Ecto neural progenitor cell (in vitro differentiated cells): ENCODE results near the gene PMEPA1.
A peak's percentile ranks its signal among the peaks of the same experiment; 100 is the strongest.
"Not testable (repeated sequence)": the region's sequence is repeated elsewhere in the genome, so short reads cannot be mapped to it uniquely, and the experiment has no call there.

ENCODE experiments used
- DNase-seq: peaks from one replicate; pipeline ENCODE4 v3.0.0-alpha.2; 2018; ENCODE audit warnings: low spot score

PMEPA1 gene

DNA sequence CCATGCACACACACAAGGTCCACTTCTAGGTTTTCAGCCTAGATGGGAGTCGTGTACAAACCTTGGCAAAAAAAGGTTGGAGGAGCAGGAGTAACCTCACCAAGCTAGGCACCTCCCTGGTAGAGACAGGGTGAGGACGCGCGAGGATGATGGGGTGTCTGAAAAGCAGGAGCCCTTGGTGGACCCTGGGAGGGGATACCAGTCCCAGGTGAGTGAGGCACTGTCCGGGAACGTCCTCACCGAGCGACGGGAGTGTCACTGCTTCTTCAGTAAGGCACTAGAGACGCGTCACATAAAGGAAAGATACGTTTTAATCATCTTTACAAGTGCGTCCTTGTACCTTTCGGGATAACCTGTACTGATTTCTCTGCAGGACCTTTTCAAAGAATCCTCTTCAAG is 60.2 kb downstream of the PMEPA1 start:
- no peak for DNase-seq

DNA sequence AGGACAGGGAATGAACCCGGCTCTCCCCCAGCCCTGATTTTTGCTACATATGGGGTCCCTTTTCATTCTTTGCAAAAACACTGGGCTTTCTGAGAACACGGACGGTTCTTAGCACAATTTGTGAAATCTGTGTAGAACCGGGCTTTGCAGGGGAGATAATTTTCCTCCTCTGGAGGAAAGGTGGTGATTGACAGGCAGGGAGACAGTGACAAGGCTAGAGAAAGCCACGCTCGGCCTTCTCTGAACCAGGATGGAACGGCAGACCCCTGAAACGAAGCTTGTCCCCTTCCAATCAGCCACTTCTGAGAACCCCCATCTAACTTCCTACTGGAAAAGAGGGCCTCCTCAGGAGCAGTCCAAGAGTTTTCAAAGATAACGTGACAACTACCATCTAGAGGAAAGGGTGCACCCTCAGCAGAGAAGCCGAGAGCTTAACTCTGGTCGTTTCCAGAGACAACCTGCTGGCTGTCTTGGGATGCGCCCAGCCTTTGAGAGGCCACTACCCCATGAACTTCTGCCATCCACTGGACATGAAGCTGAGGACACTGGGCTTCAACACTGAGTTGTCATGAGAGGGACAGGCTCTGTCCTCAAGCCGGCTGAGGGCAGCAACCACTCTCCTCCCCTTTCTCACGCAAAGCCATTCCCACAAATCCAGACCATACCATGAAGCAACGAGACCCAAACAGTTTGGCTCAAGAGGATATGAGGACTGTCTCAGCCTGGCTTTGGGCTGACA is 60.8 kb downstream of the PMEPA1 start:
- DNase-seq, result no peak

DNA sequence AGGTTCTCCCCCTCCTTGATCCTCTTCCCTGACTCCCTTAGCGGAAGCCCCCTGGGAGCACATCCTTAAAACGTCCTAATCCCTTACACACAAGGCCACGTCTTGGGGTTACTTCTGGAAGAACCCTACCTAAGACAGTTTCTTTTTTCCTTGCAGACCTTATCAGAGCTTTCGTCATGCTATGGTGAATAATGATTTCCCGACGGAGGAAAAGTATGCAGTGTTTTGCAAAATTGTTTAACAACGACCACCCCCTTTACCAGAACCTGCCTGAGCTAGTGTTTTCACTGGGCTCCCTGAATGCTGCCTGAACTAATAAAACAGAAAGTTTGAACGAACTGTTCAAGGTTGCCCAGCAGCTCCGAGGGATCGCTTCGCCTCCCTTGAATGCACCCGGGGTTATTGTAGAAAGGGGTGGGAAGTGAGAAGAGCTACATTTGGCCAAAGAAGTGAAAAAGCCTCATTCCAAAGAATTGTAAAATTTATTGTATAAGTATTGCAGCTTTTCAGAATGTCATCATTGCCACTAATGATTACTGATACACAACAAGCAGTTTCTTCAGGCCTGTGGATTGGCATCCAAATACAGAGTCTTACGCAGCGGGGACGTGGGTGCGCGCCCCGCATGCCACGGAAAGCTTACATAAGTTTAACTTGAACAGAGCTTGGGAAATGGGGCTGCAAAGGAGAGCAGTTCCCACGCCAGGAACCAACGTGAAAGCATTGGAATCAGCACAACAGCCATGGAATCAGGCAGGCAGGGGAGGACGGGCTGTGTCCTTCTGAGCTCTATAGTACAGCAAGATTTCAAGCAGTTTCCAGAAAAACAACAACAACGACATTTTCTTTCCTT is 61.7 kb downstream of the PMEPA1 start:
- no peak for DNase-seq

DNA sequence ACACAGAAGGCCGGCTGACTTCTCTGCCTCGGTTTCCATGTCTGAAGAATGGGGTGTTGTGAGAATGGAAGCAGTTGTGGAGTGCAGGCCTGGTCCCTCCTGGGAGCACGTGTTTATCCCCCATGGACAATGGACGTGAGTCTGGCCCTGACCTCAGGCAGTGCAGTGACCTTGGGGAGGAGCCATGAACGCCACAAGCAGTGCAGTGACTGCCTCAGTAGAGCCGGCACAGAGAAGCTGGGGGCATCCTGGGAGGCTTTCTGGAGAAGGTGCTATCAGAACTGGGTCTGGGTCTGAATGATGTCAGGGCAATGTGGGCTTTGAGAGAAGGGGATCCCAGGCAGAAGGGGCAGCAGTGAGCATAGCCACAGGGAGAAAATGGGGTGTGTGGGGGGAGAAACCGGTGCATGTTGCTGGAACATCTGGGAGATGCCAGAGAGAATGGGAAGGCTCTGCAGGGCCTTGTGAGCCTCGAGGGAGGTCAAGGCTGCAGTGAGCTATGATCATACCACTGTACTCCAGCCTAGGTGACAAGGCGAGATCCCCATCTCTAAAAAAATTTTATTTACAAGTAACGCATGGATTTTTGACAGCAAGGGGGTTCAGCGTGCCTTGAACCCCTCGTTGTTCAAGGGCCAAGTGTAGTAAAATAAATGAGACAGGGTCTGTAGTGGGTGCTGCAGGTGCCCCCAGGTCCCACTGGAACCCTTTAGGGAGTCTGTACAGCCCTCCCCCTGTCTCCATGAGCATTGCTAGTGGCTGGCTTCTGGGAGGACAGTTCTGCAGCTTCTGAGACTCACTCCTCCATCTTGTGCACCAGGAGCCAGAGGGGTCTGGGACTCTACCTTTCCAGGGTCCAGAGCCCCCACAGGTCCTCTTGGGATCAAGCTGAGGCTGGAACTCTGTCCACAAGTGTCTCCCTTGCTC is 62.5 kb downstream of the PMEPA1 start:
- no peak for DNase-seq

DNA sequence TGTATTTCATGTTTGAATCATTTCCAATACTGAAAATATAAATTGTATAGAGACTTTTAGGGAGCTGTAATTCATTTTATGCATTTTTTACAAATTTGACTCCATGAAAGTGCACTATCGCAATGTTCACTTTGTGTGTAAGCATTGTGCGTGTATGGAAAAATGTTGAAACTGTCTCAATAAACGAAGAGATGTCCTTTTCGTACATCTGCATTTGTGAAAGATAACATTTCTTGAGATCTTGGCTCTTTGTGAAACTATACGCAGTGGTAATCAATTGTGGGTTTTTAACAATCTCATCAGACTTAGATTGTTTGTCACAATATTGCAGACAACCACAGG is 70.9 kb downstream of the PMEPA1 start:
- DNase-seq, result no peak

DNA sequence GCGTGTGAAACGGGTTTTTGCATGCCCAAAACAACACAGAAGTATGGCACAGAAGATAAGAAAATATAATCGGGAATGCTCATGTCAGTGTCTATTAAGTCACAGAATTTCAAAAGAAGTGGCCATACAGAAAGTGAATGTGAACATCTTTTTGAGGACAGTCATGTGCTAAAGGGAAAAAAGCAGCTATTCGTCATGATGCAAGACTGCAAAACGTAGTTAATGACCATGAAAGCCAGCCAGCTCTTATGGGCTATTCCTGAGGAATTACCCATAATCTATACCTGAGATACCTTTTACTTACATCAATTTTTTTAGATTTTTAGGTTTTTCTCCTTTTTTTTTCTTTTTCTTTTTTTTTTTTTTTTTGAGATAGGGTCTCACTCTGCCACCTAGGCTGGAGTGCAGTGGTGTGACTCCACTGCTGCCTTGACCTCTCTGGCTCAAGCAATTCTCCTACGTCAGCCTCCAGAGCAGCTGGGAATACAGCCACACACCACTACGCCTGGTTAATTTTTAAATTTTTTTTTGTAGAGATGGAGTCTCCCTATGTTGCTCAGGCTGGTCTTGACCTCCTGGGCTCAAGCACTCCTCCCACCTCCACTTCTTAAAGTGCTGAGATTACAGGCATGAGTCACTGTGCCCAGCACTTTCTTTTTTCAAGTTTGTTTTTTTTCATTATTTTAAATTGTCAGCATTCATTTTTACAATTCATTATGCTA is 71.5 kb downstream of the PMEPA1 start:
- DNase-seq, result no peak

DNA sequence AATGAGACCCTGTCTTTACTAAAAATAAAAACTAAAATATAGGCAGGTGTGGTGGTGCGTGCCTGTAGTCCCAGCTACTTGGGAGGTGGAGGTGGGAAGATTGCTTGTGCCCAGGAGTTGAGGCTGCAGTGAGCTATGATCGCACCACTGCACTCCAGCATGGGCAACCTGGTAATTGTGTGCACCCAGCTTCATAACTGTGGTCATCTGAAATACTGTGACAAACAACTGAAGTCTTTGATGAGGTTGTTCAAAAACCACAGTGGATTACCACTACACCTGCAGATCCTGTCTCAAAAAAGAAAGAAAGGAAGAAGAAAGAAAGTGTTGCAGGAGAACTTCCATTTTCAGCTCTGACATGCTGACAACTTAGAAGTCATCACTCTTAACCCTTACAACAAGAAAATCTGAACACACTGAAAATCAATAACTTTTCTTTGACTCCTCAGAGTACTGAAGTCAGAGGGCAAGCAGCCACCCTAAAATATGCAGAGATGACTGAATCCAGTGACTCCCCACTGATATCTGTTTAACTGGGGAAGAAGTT is 75.8 kb downstream of the PMEPA1 start:
- no peak for DNase-seq

DNA sequence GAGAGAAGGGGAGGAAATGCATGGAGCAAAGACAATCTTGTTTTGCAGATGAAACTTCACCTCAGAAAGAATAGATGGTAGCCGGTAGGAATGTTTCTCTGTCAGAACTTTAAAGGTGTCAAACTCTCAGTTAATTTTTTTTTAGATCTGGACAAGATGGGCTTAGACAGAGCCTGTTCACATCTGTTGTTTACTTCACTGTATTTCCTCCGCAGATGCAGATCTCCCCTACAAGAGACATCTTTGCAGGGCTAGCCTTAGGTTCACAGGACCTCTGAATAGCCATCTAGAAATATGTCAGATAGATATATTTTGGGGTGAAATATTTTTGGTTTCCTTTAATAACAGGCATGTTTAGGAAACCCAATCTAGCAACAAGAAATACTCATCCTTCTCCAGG is 77.5 kb downstream of the PMEPA1 start:
- no peak for DNase-seq

DNA sequence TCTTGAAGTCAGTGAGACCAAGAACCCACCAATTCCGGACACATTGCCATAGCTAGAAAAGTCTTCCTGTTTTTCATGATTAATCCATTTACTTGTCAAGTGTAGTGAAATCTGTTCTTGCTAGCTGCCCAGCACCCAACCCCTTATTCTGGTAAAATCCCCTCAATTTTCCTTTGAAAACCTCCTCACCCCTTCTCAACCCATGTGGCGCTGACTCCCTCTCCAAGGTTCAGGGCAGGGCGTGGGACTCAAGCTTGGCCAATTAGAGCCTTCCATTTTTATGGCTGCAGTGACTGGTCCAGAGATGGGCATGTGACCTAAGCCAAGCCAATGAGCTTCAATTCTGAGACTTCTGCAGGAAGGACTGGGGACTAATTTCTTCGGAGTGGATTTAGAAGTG is 79.8 kb downstream of the PMEPA1 start:
- DNase-seq, result no peak

DNA sequence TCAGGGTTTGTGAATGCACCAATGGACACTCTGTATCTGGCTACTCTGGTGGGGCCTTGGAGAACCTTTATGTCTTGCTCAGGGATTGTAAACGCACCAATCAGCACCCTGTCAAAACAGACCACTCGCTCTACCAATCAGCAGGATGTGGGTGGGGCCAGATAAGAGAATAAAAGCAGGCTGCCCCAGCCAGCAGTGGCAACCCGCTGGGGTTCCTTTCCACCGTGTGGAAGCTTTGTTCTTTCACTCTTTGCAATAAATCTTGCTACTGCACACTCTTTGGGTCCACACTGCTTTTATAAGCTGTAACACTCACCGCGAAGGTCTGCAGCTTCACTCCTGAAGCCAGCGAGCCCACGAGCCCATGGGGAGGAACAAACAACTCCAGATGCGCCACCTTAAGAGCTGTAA is 80.3 kb downstream of the PMEPA1 start:
- not testable (repeated sequence) for DNase-seq

DNA sequence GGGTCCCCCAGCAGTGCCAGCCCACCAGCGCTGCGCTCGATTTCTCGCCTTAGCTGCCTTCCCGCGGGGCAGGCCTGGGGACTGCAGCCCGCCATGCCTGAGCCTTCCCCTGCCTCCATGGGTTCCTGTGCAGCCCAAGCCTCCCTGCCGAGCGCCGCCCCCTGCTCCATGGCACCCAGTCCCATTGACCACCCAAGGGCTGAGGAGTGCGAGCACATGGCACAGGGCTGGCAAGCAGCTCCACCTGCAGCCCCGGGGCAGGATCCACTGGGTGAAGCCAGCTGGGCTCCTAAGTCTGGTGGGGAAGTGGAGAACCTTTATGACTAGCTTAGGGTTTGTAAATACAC is 80.9 kb downstream of the PMEPA1 start:
- not testable (repeated sequence) for DNase-seq

DNA sequence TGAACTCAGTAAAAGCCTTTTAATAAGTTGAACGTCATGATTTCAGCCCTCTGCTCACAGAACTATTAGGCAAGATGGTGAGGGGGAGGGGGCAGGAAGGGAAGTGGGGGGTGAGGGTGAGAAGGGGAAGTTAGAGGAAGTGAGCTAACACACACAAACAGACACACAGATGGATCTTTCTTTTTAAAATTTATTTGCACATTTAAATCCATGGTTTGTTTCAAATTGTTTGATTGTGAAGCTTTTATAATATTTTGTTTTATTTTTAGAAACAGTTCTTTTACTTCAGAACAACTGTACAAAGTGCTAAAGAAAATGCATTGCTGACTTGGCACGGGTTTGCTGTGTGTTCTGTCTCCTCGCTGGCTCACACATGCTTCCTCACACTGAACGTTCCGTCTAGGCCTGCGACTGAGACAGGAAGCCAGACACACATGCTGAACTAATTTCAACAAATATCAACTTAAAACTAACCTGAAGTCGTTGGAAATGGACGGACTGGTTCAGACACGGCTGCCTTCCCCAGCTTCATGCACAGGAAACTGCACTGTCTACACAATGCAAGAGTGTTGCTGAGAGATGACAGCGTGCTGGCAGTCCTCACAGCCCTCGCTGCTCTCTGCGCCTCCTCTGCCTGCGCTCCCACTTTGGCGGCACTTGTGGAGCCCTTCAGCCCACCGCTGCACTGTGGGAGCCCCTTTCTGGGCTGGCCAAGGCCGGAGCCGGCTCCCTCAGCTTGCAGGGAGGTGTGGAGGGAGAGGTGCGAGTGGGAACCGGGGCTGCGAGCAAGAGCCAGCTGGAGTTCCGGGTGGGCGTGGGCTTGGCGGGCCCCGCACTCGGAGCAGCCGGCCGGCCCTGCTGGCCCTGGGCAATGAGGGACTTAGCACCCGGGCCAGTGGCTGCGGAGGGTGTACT is 81.5 kb downstream of the PMEPA1 start:
- no peak for DNase-seq

DNA sequence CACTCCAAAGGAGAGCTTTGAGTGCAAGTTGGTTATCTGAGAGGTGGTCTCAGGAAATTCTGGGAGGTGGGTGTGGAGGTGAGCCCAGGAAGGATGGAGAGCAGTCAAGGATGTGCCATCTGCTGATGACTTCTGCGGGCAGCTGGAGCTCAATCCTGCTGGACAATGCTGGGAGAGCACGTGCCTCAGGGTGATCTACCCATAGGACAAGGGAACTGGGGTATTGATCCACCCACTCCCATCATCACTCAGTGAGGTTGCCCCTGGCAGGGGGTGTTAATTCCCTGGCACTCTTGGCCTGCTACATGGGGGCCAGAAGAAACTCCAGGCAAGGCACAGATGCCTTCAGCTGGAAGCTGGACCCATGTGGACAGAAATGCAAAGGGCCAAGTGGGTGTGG is 82.5 kb downstream of the PMEPA1 start:
- DNase-seq, result no peak

DNA sequence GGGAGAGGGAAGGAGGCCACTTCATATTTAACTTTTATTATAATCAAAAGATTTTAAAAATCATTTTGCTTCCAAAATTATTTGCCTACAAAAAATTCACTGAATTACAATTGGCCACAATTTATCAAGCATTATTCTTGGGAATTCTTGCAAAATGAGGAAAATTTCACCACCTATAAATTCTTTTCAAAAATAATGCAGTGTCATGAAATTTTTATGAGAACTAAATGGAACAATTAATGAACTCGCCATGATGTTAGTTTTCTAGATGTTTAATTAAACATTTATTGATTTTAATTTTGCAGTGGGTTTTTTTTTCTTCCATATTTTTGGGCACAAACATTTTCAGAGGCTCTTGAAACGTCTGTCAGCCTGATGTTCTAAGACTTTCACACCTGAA is 83.8 kb downstream of the PMEPA1 start:
- no peak for DNase-seq

DNA sequence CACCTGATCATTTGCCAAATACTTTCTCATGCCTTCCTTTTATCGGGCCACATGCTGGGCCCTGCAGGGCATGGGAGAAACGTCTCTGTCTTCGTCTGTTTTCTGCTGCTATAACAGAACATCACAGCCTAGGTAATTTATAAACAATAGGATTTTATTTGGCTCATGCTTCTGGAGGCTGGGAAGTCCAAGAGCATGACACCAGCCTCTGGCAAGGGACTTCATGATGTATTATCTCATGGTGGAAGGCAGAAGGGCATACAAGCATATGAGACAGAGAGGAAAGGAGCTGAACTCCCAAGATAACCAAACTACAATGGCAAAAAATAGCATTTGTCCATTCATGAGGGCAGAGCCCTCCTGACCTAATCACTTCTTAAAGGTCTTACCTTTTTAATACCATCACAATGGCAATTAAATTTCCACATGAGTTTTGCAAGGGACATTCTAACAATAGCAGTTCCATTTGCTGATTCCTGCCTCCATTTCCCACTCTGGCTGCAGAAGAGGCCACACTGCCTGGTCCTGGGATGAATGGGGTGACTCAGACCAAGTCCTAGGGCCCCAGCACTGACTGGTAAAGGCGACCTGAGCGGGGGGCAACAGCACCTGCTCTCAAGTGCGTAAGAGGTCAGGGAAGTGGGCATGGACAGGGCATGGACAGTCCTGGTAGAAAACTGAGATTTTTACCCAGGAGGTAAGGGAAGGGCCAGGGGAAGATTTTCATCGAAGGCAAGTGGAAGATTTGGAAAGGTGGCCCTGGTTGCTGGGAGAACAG is 84.4 kb downstream of the PMEPA1 start:
- no peak for DNase-seq

DNA sequence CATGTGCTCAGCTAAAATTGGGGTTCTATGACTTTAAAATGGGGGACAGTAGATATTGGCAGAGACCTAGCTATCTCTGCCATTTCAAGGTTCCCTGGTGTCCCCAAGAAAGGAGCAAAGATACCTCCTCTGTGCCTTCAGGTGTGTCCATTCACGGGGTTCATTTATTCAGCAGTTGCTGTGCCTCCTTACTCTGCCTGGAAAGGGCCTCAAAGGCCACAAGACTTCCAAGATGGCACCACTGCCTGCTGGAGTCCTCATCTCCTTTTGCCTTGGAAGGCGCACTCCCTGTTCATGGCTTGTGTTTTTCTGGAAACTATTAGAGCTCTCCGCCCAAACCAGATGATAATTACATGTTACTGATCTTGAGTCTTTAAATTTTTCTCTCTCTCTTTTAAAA is 85.7 kb downstream of the PMEPA1 start:
- DNase-seq, result no peak

DNA sequence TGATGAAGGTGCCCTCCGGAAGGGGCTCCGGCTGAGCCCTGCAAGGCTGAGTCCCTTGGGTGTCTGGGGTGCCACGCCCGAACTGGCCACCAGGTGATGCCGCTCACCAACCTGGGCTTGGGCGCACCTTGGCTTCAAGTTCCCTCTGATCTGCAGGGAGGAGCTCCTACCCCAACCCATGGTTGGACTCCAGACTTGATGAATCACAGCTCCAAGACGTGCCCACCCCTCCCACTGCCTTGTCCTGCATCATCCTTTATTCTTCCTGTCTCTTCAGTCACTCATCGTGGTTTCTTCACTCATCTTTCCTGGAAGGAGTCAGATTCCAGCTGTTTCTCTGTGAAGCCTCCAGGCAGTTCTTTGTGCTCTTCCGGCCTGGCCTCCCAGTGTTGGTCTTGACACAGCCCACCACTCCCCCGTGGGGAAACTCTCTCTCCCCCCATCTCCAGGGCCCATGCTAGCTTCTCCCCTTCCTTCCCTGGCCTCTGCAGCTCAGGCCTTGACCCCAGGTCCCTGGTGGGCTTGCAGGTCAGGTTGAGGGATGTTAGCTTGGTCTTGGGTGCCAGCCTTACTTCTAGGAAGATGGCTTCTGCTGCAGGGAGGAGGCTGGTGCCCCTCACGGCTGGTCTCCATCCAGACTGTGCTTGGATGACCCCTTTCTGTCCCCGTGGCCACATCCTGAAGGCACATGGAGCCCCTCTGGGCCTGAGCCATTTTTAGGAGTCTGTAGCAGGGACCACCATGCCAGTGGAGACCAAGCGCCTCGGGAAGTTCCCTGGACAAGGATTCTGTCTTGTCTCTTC is 87.0 kb downstream of the PMEPA1 start:
- DNase-seq, result peak; percentile 71

DNA sequence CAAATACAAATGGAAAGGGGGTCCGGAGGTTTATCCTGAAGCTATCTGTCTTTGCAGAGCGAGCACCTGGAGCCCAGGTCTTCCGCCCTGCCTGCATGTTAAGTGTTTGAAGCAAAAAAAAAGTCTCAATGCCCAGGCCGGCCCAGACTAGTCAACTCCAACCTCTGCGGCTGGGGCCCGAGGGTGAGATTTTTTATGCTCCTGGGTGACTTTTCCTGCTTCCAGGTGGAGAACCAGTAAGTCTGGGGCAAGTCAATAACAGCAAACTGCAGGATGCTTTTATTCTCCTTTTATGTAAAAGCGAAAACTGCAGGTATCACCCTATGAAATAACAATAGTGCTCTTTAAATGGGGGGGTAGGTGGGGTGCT is 87.6 kb downstream of the PMEPA1 start:
- no peak for DNase-seq
